Measurements from ENCODE around the gene DOCK2.

- TF ChIP-seq CTCF (IDR thresholded peaks at IDR 0.05; ENCODE audit: control extremely low read depth in 1 of 3, insufficient read depth in 1 of 3, low read depth in 1 of 3, low read length in 3 of 3) (no peak), RAD21 (IDR thresholded peaks at IDR 0.05 in 1 of 2, conservative IDR thresholded peaks at IDR 0.05 in 1 of 2; ENCODE audit: low read depth in 2 of 2, low read length in 2 of 2) (no peak), YY1 (IDR thresholded peaks at IDR 0.05; ENCODE audit: low read depth, low read length) (no peak), EZH2 (IDR thresholded peaks at IDR 0.05; ENCODE audit: low read depth, low read length, severe bottlenecking) (no peak), BRCA1 (IDR thresholded peaks at IDR 0.05; ENCODE audit: low read depth, low read length) (no peak), MAFK (IDR thresholded peaks at IDR 0.05; ENCODE audit: low read depth, low read length) (no peak), POLR2A (IDR thresholded peaks at IDR 0.05; ENCODE audit: control extremely low read depth in 1 of 2, low read depth in 2 of 2, low read length in 2 of 2) (no peak), JUN (IDR thresholded peaks at IDR 0.05; ENCODE audit: low read depth, low read length) (no peak), BCL11A (IDR thresholded peaks at IDR 0.05; ENCODE audit: low read depth in 2 of 2, low read length in 2 of 2) (no peak), SIX5 (IDR thresholded peaks at IDR 0.05; ENCODE audit: low read depth, low read length) (no peak)
Measured at GRCh38 chr5:169988206-169988605, 351.1 kb downstream of the DOCK2 start.
